ENCODE results near the gene CRABP1. TPM values are rescaled to one million over a fixed set of nuclear protein-coding genes. Genes with fewer than 3 reads are reported as not detected.

Gene CRABP1
- total RNA-seq, 1 experiment from 2014 or later = 444 TPM

DNA sequence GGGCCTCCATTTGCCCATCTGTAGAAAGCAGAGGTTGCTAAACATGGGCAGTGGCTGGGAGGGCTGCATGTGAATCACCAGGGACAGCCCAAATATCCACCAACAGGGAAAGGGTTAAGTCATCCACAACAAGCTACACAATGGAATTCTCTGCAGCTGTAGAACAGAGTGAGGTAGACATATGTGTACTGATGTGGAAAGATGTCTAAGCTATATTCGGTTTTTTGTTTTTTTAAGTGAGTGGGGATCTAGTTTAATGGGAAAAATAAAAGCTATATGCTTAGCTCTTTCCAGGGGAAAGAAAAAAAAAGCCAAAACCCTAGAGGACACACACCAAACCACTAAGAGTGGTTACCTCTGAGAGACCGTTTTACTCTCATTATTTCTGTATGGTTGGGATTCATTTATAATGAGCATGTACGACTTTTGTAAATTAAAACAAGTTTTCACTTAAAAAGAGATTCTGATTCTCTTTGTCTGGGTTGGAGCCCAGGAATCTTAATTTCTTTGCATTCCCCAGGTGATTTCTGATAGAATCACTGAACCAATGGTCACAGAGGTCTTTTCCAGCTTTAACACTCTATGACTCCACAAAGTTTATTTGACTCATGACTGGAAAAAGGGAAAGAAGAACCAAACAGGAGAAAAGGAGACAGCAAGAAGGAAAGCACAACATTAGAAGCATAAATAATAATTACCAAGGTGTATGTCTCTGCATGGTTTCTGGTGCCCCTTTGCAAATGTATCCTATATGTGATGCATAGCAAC lies 19.1 kb downstream of the CRABP1 start (continued):
- TF ChIP-seq ZBTB21 (CRISPR knock-in tag; IDR thresholded peaks at IDR 0.05; ENCODE audit: borderline replicate concordance) = no peak
- TF ChIP-seq IRF2 (CRISPR knock-in tag; IDR thresholded peaks at IDR 0.05; ENCODE audit: borderline replicate concordance, low read depth) = no peak
- no peak for TF ChIP-seq NR3C1 (CRISPR knock-in tag; conservative IDR thresholded peaks at IDR 0.05; ENCODE audit: low read depth)
- TF ChIP-seq, protein P1, sequence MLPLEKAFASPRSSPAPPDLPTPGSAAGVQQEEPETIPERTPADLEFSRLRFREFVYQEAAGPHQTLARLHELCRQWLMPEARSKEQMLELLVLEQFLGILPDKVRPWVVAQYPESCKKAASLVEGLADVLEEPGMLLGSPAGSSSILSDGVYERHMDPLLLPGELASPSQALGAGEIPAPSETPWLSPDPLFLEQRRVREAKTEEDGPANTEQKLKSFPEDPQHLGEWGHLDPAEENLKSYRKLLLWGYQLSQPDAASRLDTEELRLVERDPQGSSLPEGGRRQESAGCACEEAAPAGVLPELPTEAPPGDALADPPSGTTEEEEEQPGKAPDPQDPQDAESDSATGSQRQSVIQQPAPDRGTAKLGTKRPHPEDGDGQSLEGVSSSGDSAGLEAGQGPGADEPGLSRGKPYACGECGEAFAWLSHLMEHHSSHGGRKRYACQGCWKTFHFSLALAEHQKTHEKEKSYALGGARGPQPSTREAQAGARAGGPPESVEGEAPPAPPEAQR (CRISPR knock-in tag; IDR thresholded peaks at IDR 0.05) = no peak
- no peak for TF ChIP-seq MYBL2 (CRISPR knock-in tag; IDR thresholded peaks at IDR 0.05)
- TF ChIP-seq ZNF671 (CRISPR knock-in tag; IDR thresholded peaks at IDR 0.05) = no peak
- no peak for TF ChIP-seq SP1 (CRISPR knock-in tag; conservative IDR thresholded peaks at IDR 0.05)

DNA sequence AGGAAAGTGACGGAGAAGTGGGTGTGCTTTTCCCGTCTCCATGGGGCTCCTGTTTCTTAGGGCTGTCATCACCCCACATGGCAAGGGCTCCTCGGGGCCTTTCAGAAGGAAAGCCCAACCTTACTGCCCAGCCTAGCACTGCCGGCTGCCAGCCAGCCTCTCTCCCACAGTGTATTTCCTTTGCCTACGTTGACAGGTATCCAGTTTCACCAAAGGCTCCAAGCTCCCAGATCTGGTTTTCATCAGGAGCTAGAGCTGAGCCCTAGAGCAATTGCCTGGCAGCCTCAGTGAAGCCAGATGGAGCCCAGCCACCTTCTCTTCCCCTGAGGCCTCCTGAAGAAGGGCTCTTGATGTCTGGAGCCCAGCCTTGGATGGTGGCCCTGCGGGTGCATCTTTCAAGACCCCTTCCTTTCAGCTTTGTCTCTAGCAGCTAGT lies 20.2 kb downstream of the CRABP1 start:
- POLR2A ChIA-PET = no interaction called here
- DNase-seq (ENCODE audit: low spot score) = no peak
- H3K27ac Mint-ChIP-seq = no peak overlapping the region
- ATAC-seq = peak; percentile 43
- H3K9me3 Mint-ChIP-seq = no peaks in the 10 kb centered on the region
- CTCF ChIA-PET = interaction anchor here (1.0 to 3.3 kb wide), 4 partner anchors 20 to 62 kb away, joined by 3 to 15 read pairs (median 4); partner anchors contain the start of gene CRABP1
- TF ChIP-seq IRF2 (CRISPR knock-in tag; IDR thresholded peaks at IDR 0.05; ENCODE audit: borderline replicate concordance, low read depth) = no peak
- TF ChIP-seq PRDM15 (CRISPR knock-in tag; IDR thresholded peaks at IDR 0.05) = no peak
- H3K4me1 Mint-ChIP-seq = peaks cover 30% of the 10 kb centered on the region
- H3K4me3 Mint-ChIP-seq = no peak overlapping the region
- no peaks in the 10 kb centered on the region for H3K27me3 Mint-ChIP-seq (ENCODE audit: low read depth)
- H3K36me3 Mint-ChIP-seq = no peaks in the 10 kb centered on the region

GRCh38 chr15:78360958-78361718 lies 21.0 kb downstream of the CRABP1 start:
- H3K4me1 Mint-ChIP-seq = peaks cover 30% of the 10 kb centered on the region
- ATAC-seq (peak; percentile 71), DNase-seq (ENCODE audit: low spot score) (no peak)
- ChIA-PET POLR2A (no interaction called here), CTCF (interaction anchor here (1.0 to 3.3 kb wide), 4 partner anchors 21 to 61 kb away, joined by 3 to 15 read pairs (median 4); partner anchors contain the start of gene CRABP1)
- H3K4me3 Mint-ChIP-seq = no peak overlapping the region
- H3K36me3 Mint-ChIP-seq = no peaks in the 10 kb centered on the region
- no peaks in the 10 kb centered on the region for H3K27me3 Mint-ChIP-seq (ENCODE audit: low read depth)
- no peaks in the 10 kb centered on the region for H3K9me3 Mint-ChIP-seq
- TF ChIP-seq E2F1 (CRISPR knock-in tag; IDR thresholded peaks at IDR 0.05) (no peak), USF1 (CRISPR knock-in tag; IDR thresholded peaks at IDR 0.05) (peak; percentile 83), USF2 (CRISPR knock-in tag; IDR thresholded peaks at IDR 0.05) (peak; percentile 89), IRF2 (CRISPR knock-in tag; IDR thresholded peaks at IDR 0.05; ENCODE audit: borderline replicate concordance, low read depth) (no peak), NFYB (CRISPR knock-in tag; conservative IDR thresholded peaks at IDR 0.05; ENCODE audit: low read depth) (peak; percentile 61; the same call in 1 of the 2 replicates)
- H3K27ac Mint-ChIP-seq = no peak overlapping the region
